Left ventricle myocardium superior (tissue), 1 donor: Measurements from ENCODE around the gene PCNP. TPM values are rescaled to one million over a fixed set of nuclear protein-coding genes. Genes with fewer than 3 reads are reported as not detected.
A peak's percentile ranks its signal among the peaks of the same experiment; 100 is the strongest.
"Not testable (repeated sequence)": the region's sequence is repeated elsewhere in the genome, so short reads cannot be mapped to it uniquely, and the experiment has no call there.

Experiments
- ATAC-seq: fragments of 200-7000 bp; cut with Tn5 transposase; one replicate; pipeline ENCODE4 v1.9.1; 2020; ENCODE audit warnings: mild to moderate bottlenecking, moderate library complexity
- DNase-seq: peaks from one replicate; pipeline ENCODE4 v3.0.0-alpha.2; 2020
- intact Hi-C: fragments of 100-400 bp; cut with micrococcal nuclease; formaldehyde crosslinking; loops from one replicate; pipeline ENCODE4 v1.11.0; 2022
- total RNA-seq: library from RNA; stranded (reverse); fragmentation: NEBNext Ultra II Directional; extraction: Animal tissue kit (Norgen Biotek cat#: 25700); gene quantifications from one replicate; pipeline ENCODE4 v1.2.1, GENCODE V29; 2021
- donor health status: DM: no; HTN: yes; CAD: no; lungs with severe emphysema.

Gene PCNP
- total RNA-seq, 1 donor from 2014 or later: 140 TPM

- ATAC-seq, intact Hi-C loops, DNase-seq: not testable (repeated sequence)
Observed at GRCh38 chr3:101553381-101553780, 20.6 kb upstream of the PCNP start.

- DNase-seq (no peak), ATAC-seq (no peak)
- intact Hi-C loops: no loop called here
Observed at GRCh38 chr3:101556064-101556463, 17.9 kb upstream of the PCNP start.

GRCh38 chr3:101561630-101562328, 12.2 kb upstream of the PCNP start, which contains the start of gene TRMT10C:
Gene TRMT10C, plus strand, starts transcription at chr3:101561868. Its CDS starts 2,914 bp downstream, at chr3:101564782.
- ATAC-seq: peak; percentile 100
- peak; percentile 93 for DNase-seq
- intact Hi-C loops: no loop called here

- DNase-seq: no peak
- no peak for ATAC-seq
- intact Hi-C loops: no loop called here
Observed at GRCh38 chr3:101567528-101568317, 6.3 kb upstream of the PCNP start.

- intact Hi-C loops: no loop called here
Observed at GRCh38 chr3:101571028-101571895, 2.7 kb upstream of the PCNP start.

GRCh38 chr3:101574388-101575112, 570 bp downstream of the PCNP start:
- DNase-seq (peak; percentile 58), ATAC-seq (peak; percentile 67)
- intact Hi-C loops: no loop called here

More at GRCh38 chr3:101571028-101571895, 2.7 kb upstream of the PCNP start:
- DNase-seq: no peak
- ATAC-seq: no peak

- ATAC-seq: no peak
- intact Hi-C loops: no loop called here
- no peak for DNase-seq
Observed at GRCh38 chr3:101577286-101577685, 3.3 kb downstream of the PCNP start.

GRCh38 chr3:101588616-101589015, 14.6 kb downstream of the PCNP start:
- no peak for ATAC-seq
- no peak for DNase-seq
- intact Hi-C loops: no loop called here

GRCh38 chr3:101591071-101591470, 17.1 kb downstream of the PCNP start:
- intact Hi-C loops: no loop called here
- ATAC-seq (no peak), DNase-seq (no peak)

GRCh38 chr3:101602731-101603130, 28.8 kb downstream of the PCNP start:
- intact Hi-C loops: no loop called here
- DNase-seq: no peak
- no peak for ATAC-seq

GRCh38 chr3:101603184-101603583, 29.2 kb downstream of the PCNP start:
- intact Hi-C loops: no loop called here
- no peak for ATAC-seq
- no peak for DNase-seq

GRCh38 chr3:101605398-101605797, 31.4 kb downstream of the PCNP start:
- intact Hi-C loops, DNase-seq, ATAC-seq: not testable (repeated sequence)

- ATAC-seq (no peak), DNase-seq (no peak)
- intact Hi-C loops: no loop called here
Observed at GRCh38 chr3:101611023-101611422, 37.0 kb downstream of the PCNP start.

- ATAC-seq, intact Hi-C loops, DNase-seq: not testable (repeated sequence)
Observed at GRCh38 chr3:101613014-101613413, 39.0 kb downstream of the PCNP start.

- intact Hi-C loops: no loop called here
- no peak for ATAC-seq
- DNase-seq: no peak
Observed at GRCh38 chr3:101615525-101615924, 41.5 kb downstream of the PCNP start.

GRCh38 chr3:101617478-101617877, 43.5 kb downstream of the PCNP start:
- intact Hi-C loops: no loop called here
- ATAC-seq (no peak), DNase-seq (no peak)

GRCh38 chr3:101618726-101619125, 44.7 kb downstream of the PCNP start:
- DNase-seq: no peak
- intact Hi-C loops: no loop called here

GRCh38 chr3:101619734-101620133, 45.8 kb downstream of the PCNP start:
- ATAC-seq (no peak), DNase-seq (no peak)
- intact Hi-C loops: no loop called here

More at GRCh38 chr3:101618726-101619125, 44.7 kb downstream of the PCNP start:
- ATAC-seq: no peak

GRCh38 chr3:101623656-101624055, 49.7 kb downstream of the PCNP start:
- no peak for DNase-seq
- intact Hi-C loops: no loop called here
- ATAC-seq: no peak
